Ectodermal cell (in vitro differentiated cells): ENCODE measurements around the gene PPIL4.

Experiments used
- H3K27ac ChIP-seq: 2 replicates; pipeline ENCODE4 v1.7.0; 2013; ENCODE audit warnings: mild to moderate bottlenecking, low read depth, low read length; ENCODE audit not compliant: insufficient read depth, poor library complexity, severe bottlenecking
- H3K27me3 ChIP-seq: 2 replicates; pipeline ENCODE4 v1.7.0; 2013; ENCODE audit warnings: mild to moderate bottlenecking, low read length; ENCODE audit not compliant: insufficient read depth, control insufficient read depth, poor library complexity, severe bottlenecking
- H3K36me3 ChIP-seq: one replicate; pipeline ENCODE4 v1.7.0; 2013; ENCODE audit warnings: low read length; ENCODE audit not compliant: control insufficient read depth, insufficient read depth
- H3K4me1 ChIP-seq: one replicate; pipeline ENCODE4 v1.7.0; 2013; ENCODE audit warnings: low read length; ENCODE audit not compliant: control insufficient read depth, insufficient read depth
- H3K4me3 ChIP-seq: 2 replicates; pipeline ENCODE4 v1.7.0; 2013; ENCODE audit warnings: low read depth, low read length, control low read depth; ENCODE audit not compliant: insufficient read depth
- H3K9me3 ChIP-seq: 2 replicates; pipeline ENCODE4 v1.7.0; 2013; ENCODE audit warnings: mild to moderate bottlenecking, low read length, moderate library complexity; ENCODE audit not compliant: control insufficient read depth
- WGBS, 2 experiments: methylation state at CpG; one replicate each; pipeline ENCODE4 v1.1.7; 2013; ENCODE audit warnings: missing lambda C conversion rate in 2 of 2; 5-methylcytosine and 5-hydroxymethylcytosine counted together

PPIL4 gene

GRCh38 chr6:149565527-149566409 is 19.9 kb upstream of the PPIL4 start, which contains the start of gene GINM1:
GINM1 (plus strand) TSS chr6:149566375; CDS start chr6:149566415, 40 bp downstream.
- Histone ChIP-seq H3K27me3 (peaks cover 12% of the 10 kb centered on the region), H3K4me1 (no peaks in the 10 kb centered on the region), H3K9me3 (no peaks in the 10 kb centered on the region), H3K27ac (peak within 1 kb of the TSS; percentile 51), H3K4me3 (peak within 1 kb of the TSS; percentile 85), H3K36me3 (no peaks in the 10 kb centered on the region)
- 0 to 1% methylated on average over 51 to 58 of the region's 59 CpGs for WGBS, 2 experiments

DNA sequence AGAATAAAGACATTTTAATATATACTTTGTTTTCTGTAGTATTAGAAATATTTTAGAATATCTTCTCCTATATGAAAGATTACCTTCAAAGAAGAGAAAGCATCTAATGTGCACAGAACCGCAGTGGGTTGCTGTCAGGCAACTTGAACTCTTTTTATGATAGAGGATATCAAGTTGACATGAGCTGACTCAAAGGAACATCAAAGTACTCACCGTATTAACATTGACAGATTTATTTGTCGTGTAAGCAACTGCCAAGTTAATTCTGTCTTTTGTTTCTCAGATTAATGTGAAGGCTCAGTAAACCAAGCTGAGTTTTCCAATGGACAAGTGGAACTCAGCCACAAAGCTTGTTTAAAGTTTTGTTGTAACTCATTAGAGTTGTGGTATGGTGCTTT is 18.1 kb upstream of the PPIL4 start:
- Histone ChIP-seq H3K27me3 (peaks cover 21% of the 10 kb centered on the region), H3K4me3 (no peak overlapping the region), H3K4me1 (no peaks in the 10 kb centered on the region), H3K36me3 (no peaks in the 10 kb centered on the region), H3K27ac (no peak overlapping the region), H3K9me3 (no peaks in the 10 kb centered on the region)
- 90 to 91% methylated on average over 3 of the region's 3 CpGs for WGBS, 2 experiments

DNA sequence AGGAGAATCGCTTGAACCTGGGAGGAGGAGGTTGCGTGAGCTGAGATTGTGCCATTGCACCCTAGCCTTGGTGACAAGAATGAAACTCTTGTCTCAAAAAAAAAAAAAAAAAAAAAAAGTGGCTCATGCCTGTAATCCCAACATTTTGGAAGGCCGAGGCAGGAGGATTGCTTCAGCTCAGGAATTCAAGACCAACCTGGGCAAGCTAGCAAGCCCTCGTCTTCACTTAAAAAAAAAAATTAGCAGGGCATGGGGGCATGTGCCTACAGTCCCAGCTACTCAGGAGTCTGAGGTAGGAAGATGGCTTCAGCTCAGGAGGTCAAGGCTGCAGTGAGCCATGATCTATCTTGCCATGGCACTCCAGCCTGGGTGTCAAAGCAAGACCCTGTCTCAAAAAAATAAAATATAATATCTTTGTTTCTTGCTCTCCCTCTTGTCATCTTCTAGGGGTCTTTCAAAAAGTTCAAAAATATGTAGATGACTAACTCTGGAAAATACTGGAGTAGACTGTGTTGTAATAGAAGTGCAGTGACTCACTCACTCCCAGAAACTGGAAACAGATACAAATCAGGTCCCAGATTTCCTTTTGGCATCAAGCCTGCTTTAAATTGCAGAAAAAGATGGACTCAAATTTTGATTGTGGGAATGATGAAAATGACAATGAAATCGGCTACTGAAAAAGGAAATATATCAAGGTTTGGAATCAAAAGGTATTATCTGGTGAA is 17.5 kb upstream of the PPIL4 start:
- Histone ChIP-seq H3K4me1 (no peaks in the 10 kb centered on the region), H3K27me3 (peaks cover 21% of the 10 kb centered on the region), H3K9me3 (no peaks in the 10 kb centered on the region), H3K4me3 (no peak overlapping the region), H3K36me3 (no peaks in the 10 kb centered on the region), H3K27ac (no peak overlapping the region)
- WGBS, 2 experiments, result 86 to 90% methylated on average over 5 of the region's 5 CpGs

DNA sequence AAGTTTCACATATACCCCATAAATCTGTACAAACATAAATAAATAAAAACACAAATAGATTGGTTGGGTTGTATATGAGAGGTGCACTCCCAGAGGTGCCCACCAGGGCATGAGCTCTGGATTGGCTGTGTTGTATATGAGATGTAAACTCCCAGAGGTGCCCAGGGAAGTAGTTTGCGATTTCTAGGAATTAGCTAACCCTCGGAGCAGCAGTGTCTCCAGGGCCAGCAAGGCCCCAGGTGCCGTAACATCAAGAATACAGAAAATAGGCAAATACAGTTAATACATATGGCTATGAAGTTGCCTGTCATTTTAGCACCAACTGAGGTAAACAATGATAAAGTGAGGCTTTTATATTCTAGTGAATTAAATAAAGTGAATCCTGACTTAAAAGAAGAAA is 14.9 kb upstream of the PPIL4 start:
- Histone ChIP-seq H3K27me3 (peaks cover 31% of the 10 kb centered on the region), H3K9me3 (no peaks in the 10 kb centered on the region)
- 65 to 75% methylated on average over 3 of the region's 3 CpGs for WGBS, 2 experiments

GRCh38 chr6:149559389-149559788 is 13.5 kb upstream of the PPIL4 start:
- Histone ChIP-seq H3K27me3 (peaks cover 24% of the 10 kb centered on the region), H3K36me3 (no peaks in the 10 kb centered on the region)

More for the DNA sequence above, 14.9 kb upstream of the PPIL4 start:
- Histone ChIP-seq H3K4me3 (no peak overlapping the region), H3K36me3 (no peaks in the 10 kb centered on the region), H3K27ac (no peak overlapping the region), H3K4me1 (no peaks in the 10 kb centered on the region)

GRCh38 chr6:149558029-149558428 is 12.2 kb upstream of the PPIL4 start:
- peaks cover 19% of the 10 kb centered on the region for H3K27me3 ChIP-seq
- no peaks in the 10 kb centered on the region for H3K9me3 ChIP-seq
- no peak overlapping the region for H3K27ac ChIP-seq
- no peaks in the 10 kb centered on the region for H3K36me3 ChIP-seq
- no peaks in the 10 kb centered on the region for H3K4me1 ChIP-seq
- H3K4me3 ChIP-seq, result no peak overlapping the region

More at GRCh38 chr6:149559389-149559788, 13.5 kb upstream of the PPIL4 start:
- H3K9me3 ChIP-seq, result no peaks in the 10 kb centered on the region
- no peaks in the 10 kb centered on the region for H3K4me1 ChIP-seq
- 80 to 88% methylated on average over 2 of the region's 2 CpGs for WGBS, 2 experiments
- no peak overlapping the region for H3K27ac ChIP-seq
- H3K4me3 ChIP-seq, result no peak overlapping the region

DNA sequence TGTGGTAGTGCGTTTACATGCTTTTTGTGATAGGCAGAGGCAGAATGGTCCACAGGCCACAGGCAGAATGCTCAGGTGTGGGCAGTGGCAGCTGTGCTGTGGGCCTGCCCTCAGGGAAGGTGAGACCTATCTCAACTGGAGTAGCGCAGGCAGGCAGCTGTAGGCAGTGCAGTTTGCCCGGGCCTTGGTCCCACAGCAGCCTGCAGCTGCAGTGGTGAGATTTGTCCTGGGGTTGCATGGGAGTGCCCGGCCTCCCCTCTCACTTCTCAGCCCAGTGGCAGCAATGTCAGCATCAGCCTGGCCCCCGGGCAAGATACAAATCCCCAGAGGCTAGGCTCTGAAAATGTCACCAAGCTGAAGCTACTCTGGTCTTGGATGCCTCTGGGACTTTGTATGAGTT is 6.1 kb upstream of the PPIL4 start:
- no peaks in the 10 kb centered on the region for H3K9me3 ChIP-seq
- H3K27me3 ChIP-seq, result peaks cover 5% of the 10 kb centered on the region
- H3K27ac ChIP-seq, result no peak overlapping the region
- H3K4me1 ChIP-seq, result no peaks in the 10 kb centered on the region
- 88 to 89% methylated on average over 5 of the region's 5 CpGs for WGBS, 2 experiments
- no peak overlapping the region for H3K4me3 ChIP-seq
- no peaks in the 10 kb centered on the region for H3K36me3 ChIP-seq

DNA sequence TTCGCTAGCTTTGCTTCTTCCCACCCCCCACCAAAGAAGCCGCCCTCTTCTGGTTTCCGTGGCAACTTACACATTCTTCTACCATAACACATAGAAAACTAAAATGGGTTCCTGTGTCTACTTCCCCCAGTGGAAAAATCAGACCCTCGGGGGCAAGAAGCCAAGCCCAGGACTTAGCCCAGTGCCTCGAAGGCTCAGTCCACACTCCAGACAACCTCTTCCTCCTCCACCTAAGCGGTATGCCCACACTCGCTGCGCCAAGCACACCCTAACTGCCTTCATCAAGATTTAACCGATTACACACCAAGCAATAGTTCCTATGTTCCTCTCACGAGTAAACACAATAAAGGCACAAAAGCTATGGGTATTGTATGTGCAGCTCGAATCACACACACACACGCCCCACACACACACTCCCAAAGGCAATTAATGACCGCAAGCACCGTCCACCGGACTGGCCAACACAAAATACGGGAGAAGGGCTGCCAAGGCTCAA is 537 bp downstream of the PPIL4 start:
- Histone ChIP-seq H3K27me3 (peaks cover 5% of the 10 kb centered on the region), H3K9me3 (no peaks in the 10 kb centered on the region), H3K4me1 (peaks cover 11% of the 10 kb centered on the region), H3K27ac (peak overlapping the region; percentile 99), H3K4me3 (peak overlapping the region; percentile 83), H3K36me3 (no peaks in the 10 kb centered on the region)
- 0% methylated on average over 16 of the region's 16 CpGs for WGBS, 2 experiments

GRCh38 chr6:149544646-149545257 is 1.1 kb downstream of the PPIL4 start:
- H3K36me3 ChIP-seq, result no peaks in the 10 kb centered on the region
- H3K27ac ChIP-seq, result no peak overlapping the region
- peaks cover 11% of the 10 kb centered on the region for H3K4me1 ChIP-seq
- peak overlapping the region; percentile 83 for H3K4me3 ChIP-seq
- 36 to 44% methylated on average over 12 of the region's 12 CpGs for WGBS, 2 experiments
- no peaks in the 10 kb centered on the region for H3K9me3 ChIP-seq
- H3K27me3 ChIP-seq, result peaks cover 5% of the 10 kb centered on the region

DNA sequence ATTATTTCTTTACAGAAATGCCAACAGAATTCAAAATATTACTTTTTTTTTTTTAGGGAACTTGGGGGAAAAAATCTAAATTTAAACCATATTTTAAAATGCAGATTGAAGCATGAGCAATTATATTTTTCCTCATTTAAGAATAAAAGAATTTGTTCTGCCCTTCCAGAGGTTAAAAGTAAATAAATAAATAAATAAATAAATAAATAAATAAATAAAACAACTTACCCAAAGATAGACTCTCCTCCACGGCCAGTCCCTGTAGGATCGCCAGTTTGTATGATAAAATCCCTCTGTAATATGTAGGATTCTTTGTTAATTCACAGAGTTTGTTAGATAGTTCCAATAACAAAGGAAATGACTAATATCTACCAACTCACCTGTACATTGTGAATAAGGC is 4.7 kb downstream of the PPIL4 start:
- no peaks in the 10 kb centered on the region for H3K9me3 ChIP-seq
- no peak overlapping the region for H3K4me3 ChIP-seq
- H3K36me3 ChIP-seq, result peaks cover 17% of the 10 kb centered on the region
- WGBS, 2 experiments, result no CpG with 5 or more reads among the region's 2 CpGs
- H3K4me1 ChIP-seq, result peaks cover 11% of the 10 kb centered on the region
- H3K27me3 ChIP-seq, result no peaks in the 10 kb centered on the region
- no peak overlapping the region for H3K27ac ChIP-seq
